ENCODE measurements around the gene EML5.
A peak's percentile ranks its signal among the peaks of the same experiment; 100 is the strongest.

EML5 gene

DNA sequence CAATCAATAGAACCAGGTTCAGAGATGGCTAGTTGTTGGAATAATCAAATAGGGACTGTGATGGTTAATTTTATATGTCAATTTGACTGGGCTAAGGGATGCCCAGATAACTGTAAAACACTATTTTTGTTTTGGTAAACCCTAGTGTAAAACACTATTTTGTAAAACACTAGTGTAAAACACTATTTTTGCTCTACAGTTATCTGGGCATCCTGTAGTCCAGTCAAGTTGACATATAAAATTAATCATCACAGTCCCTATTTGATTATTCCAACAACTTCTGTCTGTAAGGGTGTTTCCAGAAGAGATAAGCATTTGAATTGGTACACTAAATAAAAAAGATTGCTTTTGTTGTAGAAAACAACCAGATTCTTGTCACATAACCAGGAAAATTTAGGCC, 15.6 kb upstream of the EML5 start:
- H3K36me3 ChIP-seq (ENCODE audit: control insufficient read depth in 4 of 4, insufficient read depth in 4 of 4, low read length in 3 of 4): no peaks in the 10 kb centered on the region
- CTCF ChIA-PET: no interaction called here
- DNase-seq: no peak
- POLR2A ChIA-PET: no interaction called here
- H3K4me3 ChIP-seq (ENCODE audit: control insufficient read depth in 1 of 7, extremely low read depth in 1 of 7, insufficient read depth in 4 of 7, low read depth in 2 of 7, low read length in 6 of 7): no peak overlapping the region
- peaks cover 0 to 3% (median 0%) of the 10 kb centered on the region in 5 experiments for H3K27me3 ChIP-seq (replicated peaks in 2 of 5; ENCODE audit: control insufficient read depth in 4 of 5, insufficient read depth in 5 of 5, low read length in 4 of 5)
- H3K9me3 ChIP-seq (ENCODE audit: control extremely low read depth in 1 of 5, control insufficient read depth in 4 of 5, insufficient read depth in 2 of 5, low read depth in 1 of 5, low read length in 4 of 5): peaks cover 0 to 9% (median 3%) of the 10 kb centered on the region in 5 experiments
- H3K27ac ChIP-seq (ENCODE audit: insufficient read depth in 1 of 2, low read depth in 1 of 2, low read length in 2 of 2, poor library complexity in 1 of 2, severe bottlenecking in 2 of 2): no peak overlapping the region
- peaks cover 0 to 6% (median 0%) of the 10 kb centered on the region in 4 experiments for H3K4me1 ChIP-seq (ENCODE audit: control extremely low read depth in 1 of 4, control insufficient read depth in 4 of 4, insufficient read depth in 4 of 4, low read length in 3 of 4)

DNA sequence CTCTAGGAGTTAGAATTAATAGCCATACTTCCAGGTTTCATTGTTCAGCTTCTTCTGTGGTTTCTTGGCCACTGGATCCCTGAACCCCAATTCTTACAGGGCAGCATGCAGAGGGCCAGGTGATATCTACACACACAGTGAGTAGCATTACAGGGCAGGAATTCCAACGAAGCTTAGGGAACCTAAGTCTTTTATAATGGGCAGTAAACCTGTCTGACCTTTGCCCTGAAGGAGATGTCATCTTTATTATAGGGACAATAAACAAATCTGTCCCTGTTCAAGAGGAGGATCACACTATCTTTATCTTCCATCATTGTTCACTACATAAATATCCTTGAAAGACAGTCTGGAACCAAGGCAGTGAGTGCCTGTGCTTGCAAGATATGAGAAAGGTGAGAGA, 11.7 kb upstream of the EML5 start:
- H3K4me3 ChIP-seq (ENCODE audit: control insufficient read depth in 1 of 7, extremely low read depth in 1 of 7, insufficient read depth in 4 of 7, low read depth in 2 of 7, low read length in 6 of 7): no peak overlapping the region
- H3K4me1 ChIP-seq (ENCODE audit: control extremely low read depth in 1 of 4, control insufficient read depth in 4 of 4, insufficient read depth in 4 of 4, low read length in 3 of 4): no peaks in the 10 kb centered on the region
- DNase-seq: no peak
- POLR2A ChIA-PET: interaction anchor here (0.7 kb wide), 1 partner anchor 237 kb away, joined by 3 read pairs; no protein-coding TSS in a partner anchor
- H3K27me3 ChIP-seq (replicated peaks in 2 of 5; ENCODE audit: control insufficient read depth in 4 of 5, insufficient read depth in 5 of 5, low read length in 4 of 5): peaks cover 0 to 3% (median 0%) of the 10 kb centered on the region in 5 experiments
- WGBS (ENCODE audit: insufficient coverage): no CpG with 5 or more reads among the region's 1 CpG
- H3K9me3 ChIP-seq (ENCODE audit: control extremely low read depth in 1 of 5, control insufficient read depth in 4 of 5, insufficient read depth in 2 of 5, low read depth in 1 of 5, low read length in 4 of 5): peaks cover 0 to 9% (median 3%) of the 10 kb centered on the region in 5 experiments
- H3K36me3 ChIP-seq (ENCODE audit: control insufficient read depth in 4 of 4, insufficient read depth in 4 of 4, low read length in 3 of 4): no peaks in the 10 kb centered on the region
- H3K27ac ChIP-seq (ENCODE audit: insufficient read depth in 1 of 2, low read depth in 1 of 2, low read length in 2 of 2, poor library complexity in 1 of 2, severe bottlenecking in 2 of 2): no peak overlapping the region
- CTCF ChIA-PET: no interaction called here

DNA sequence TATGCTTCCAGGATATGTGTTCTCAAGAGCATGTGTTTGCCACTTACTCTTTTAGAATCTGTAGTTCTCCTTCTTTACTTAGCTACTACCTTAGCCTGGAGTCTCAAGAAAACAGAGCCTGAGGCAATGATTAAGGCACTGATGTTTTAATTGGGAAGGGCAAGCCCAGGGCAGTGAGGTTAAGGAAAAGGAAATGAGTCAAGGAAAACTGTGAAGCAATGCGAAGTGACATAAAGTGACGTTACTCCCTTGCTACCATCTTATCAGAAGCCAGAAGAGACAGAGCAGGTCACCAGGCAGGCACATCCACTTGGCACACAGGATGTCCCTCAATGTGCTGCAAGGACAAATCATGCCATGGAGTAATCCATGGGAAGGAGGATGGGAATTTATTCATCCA, 11.3 kb upstream of the EML5 start:
- WGBS (ENCODE audit: insufficient coverage): 60% methylated on average over 2 of the region's 2 CpGs
- Histone ChIP-seq H3K27ac (ENCODE audit: insufficient read depth in 1 of 2, low read depth in 1 of 2, low read length in 2 of 2, poor library complexity in 1 of 2, severe bottlenecking in 2 of 2) (no peak overlapping the region), H3K4me3 (ENCODE audit: control insufficient read depth in 1 of 7, extremely low read depth in 1 of 7, insufficient read depth in 4 of 7, low read depth in 2 of 7, low read length in 6 of 7) (no peak overlapping the region), H3K9me3 (ENCODE audit: control extremely low read depth in 1 of 5, control insufficient read depth in 4 of 5, insufficient read depth in 2 of 5, low read depth in 1 of 5, low read length in 4 of 5) (peaks cover 0 to 9% (median 3%) of the 10 kb centered on the region in 5 experiments), H3K36me3 (ENCODE audit: control insufficient read depth in 4 of 4, insufficient read depth in 4 of 4, low read length in 3 of 4) (no peaks in the 10 kb centered on the region), H3K27me3 (replicated peaks in 2 of 5; ENCODE audit: control insufficient read depth in 4 of 5, insufficient read depth in 5 of 5, low read length in 4 of 5) (peaks cover 0 to 3% (median 0%) of the 10 kb centered on the region in 5 experiments), H3K4me1 (ENCODE audit: control extremely low read depth in 1 of 4, control insufficient read depth in 4 of 4, insufficient read depth in 4 of 4, low read length in 3 of 4) (no peaks in the 10 kb centered on the region)
- POLR2A ChIA-PET: interaction anchor here (0.7 kb wide), 1 partner anchor 237 kb away, joined by 3 read pairs; no protein-coding TSS in a partner anchor
- no peak for DNase-seq
- CTCF ChIA-PET: no interaction called here

DNA sequence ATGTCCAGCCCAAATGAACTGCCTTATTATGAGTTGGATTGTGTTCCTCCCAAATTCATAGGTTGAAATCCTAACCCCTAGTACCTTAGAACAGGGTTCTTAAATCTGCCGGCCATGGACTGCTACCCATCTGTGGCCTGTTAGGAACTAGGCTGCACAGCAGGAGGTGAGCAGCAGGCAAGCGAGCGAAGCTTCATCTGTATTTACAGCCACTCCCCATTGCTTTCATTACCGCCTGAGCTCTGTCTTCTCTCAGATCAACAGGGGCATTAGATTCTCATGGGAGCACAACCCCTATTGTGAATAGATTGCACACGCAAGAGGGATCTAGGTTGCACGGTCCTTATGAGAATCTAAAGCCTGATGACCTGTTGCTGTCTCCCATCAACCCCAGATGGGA, 9.8 kb upstream of the EML5 start:
- H3K4me1 ChIP-seq (ENCODE audit: control extremely low read depth in 1 of 4, control insufficient read depth in 4 of 4, insufficient read depth in 4 of 4, low read length in 3 of 4): no peaks in the 10 kb centered on the region
- no peak for DNase-seq
- H3K27me3 ChIP-seq (replicated peaks in 2 of 5; ENCODE audit: control insufficient read depth in 4 of 5, insufficient read depth in 5 of 5, low read length in 4 of 5): peaks cover 0 to 3% (median 0%) of the 10 kb centered on the region in 5 experiments
- ChIA-PET CTCF (no interaction called here), POLR2A (no interaction called here)
- no peak overlapping the region for H3K27ac ChIP-seq (ENCODE audit: insufficient read depth in 1 of 2, low read depth in 1 of 2, low read length in 2 of 2, poor library complexity in 1 of 2, severe bottlenecking in 2 of 2)
- H3K36me3 ChIP-seq (ENCODE audit: control insufficient read depth in 4 of 4, insufficient read depth in 4 of 4, low read length in 3 of 4): no peaks in the 10 kb centered on the region
- 82% methylated on average over 1 of the region's 6 CpGs for WGBS (ENCODE audit: insufficient coverage)
- H3K9me3 ChIP-seq (ENCODE audit: control extremely low read depth in 1 of 5, control insufficient read depth in 4 of 5, insufficient read depth in 2 of 5, low read depth in 1 of 5, low read length in 4 of 5): peaks cover 0 to 3% (median 0%) of the 10 kb centered on the region in 5 experiments
- no peak overlapping the region for H3K4me3 ChIP-seq (ENCODE audit: control insufficient read depth in 1 of 7, extremely low read depth in 1 of 7, insufficient read depth in 4 of 7, low read depth in 2 of 7, low read length in 6 of 7)

DNA sequence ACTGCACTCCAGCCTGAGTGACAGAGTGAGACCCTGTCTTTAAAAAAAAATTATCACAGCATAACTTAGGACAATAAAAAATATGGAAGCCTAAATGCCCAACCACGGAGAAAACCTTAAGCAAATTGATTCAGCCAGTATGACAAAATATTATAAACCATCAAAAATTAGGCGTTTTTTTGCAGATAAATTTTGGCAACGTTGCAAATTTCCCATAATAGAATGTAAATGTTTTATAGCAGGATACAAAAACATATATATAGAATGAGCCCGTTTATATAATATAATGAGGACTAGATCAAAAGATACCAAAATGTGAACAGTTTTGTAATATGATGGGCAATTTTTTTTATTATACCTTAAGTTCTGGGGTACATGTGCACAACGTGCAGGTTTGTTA, 6.8 kb upstream of the EML5 start:
- POLR2A ChIA-PET: no interaction called here
- H3K9me3 ChIP-seq (ENCODE audit: control extremely low read depth in 1 of 5, control insufficient read depth in 4 of 5, insufficient read depth in 2 of 5, low read depth in 1 of 5, low read length in 4 of 5): peaks cover 0 to 3% (median 0%) of the 10 kb centered on the region in 5 experiments
- no CpG with 5 or more reads among the region's 5 CpGs for WGBS (ENCODE audit: insufficient coverage)

DNA sequence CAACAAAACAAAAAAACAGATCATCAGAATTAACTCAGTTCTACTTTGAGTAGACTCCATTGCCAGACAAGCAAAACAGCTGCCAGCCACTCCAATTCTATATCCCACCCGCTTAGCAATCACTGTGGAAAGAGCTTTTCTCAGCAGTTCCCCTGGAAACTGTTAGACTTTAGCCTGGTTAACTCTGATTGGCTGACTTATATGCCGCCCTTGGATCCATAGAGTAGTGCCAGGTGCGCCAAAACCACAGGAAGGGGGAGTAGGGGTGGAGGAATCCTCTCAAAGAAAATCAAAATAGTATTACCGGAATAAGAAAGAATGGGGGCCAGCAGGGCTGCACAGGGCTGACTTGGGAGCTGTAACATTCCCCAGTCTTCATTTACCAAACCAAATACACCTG, 5.4 kb upstream of the EML5 start:
- CTCF ChIA-PET: no interaction called here
- Histone ChIP-seq H3K36me3 (ENCODE audit: control insufficient read depth in 4 of 4, insufficient read depth in 4 of 4, low read length in 3 of 4) (no peaks in the 10 kb centered on the region), H3K27ac (ENCODE audit: insufficient read depth in 1 of 2, low read depth in 1 of 2, low read length in 2 of 2, poor library complexity in 1 of 2, severe bottlenecking in 2 of 2) (no peak overlapping the region), H3K9me3 (ENCODE audit: control extremely low read depth in 1 of 5, control insufficient read depth in 4 of 5, insufficient read depth in 2 of 5, low read depth in 1 of 5, low read length in 4 of 5) (no peaks in the 10 kb centered on the region), H3K27me3 (replicated peaks in 2 of 5; ENCODE audit: control insufficient read depth in 4 of 5, insufficient read depth in 5 of 5, low read length in 4 of 5) (peaks cover 0 to 4% (median 0%) of the 10 kb centered on the region in 5 experiments), H3K4me3 (ENCODE audit: control insufficient read depth in 1 of 7, extremely low read depth in 1 of 7, insufficient read depth in 4 of 7, low read depth in 2 of 7, low read length in 6 of 7) (no peak overlapping the region), H3K4me1 (ENCODE audit: control extremely low read depth in 1 of 4, control insufficient read depth in 4 of 4, insufficient read depth in 4 of 4, low read length in 3 of 4) (peaks cover 0 to 9% (median 3%) of the 10 kb centered on the region in 4 experiments)
- POLR2A ChIA-PET: no interaction called here
- WGBS (ENCODE audit: insufficient coverage): 90% methylated on average over 2 of the region's 4 CpGs
- no peak for DNase-seq

More for the DNA sequence above, 6.8 kb upstream of the EML5 start:
- Histone ChIP-seq H3K27ac (ENCODE audit: insufficient read depth in 1 of 2, low read depth in 1 of 2, low read length in 2 of 2, poor library complexity in 1 of 2, severe bottlenecking in 2 of 2) (no peak overlapping the region), H3K4me3 (ENCODE audit: control insufficient read depth in 1 of 7, extremely low read depth in 1 of 7, insufficient read depth in 4 of 7, low read depth in 2 of 7, low read length in 6 of 7) (no peak overlapping the region), H3K36me3 (ENCODE audit: control insufficient read depth in 4 of 4, insufficient read depth in 4 of 4, low read length in 3 of 4) (no peaks in the 10 kb centered on the region), H3K27me3 (replicated peaks in 2 of 5; ENCODE audit: control insufficient read depth in 4 of 5, insufficient read depth in 5 of 5, low read length in 4 of 5) (peaks cover 0 to 3% (median 0%) of the 10 kb centered on the region in 5 experiments), H3K4me1 (ENCODE audit: control extremely low read depth in 1 of 4, control insufficient read depth in 4 of 4, insufficient read depth in 4 of 4, low read length in 3 of 4) (no peaks in the 10 kb centered on the region)
- CTCF ChIA-PET: no interaction called here
- DNase-seq: no peak

DNA sequence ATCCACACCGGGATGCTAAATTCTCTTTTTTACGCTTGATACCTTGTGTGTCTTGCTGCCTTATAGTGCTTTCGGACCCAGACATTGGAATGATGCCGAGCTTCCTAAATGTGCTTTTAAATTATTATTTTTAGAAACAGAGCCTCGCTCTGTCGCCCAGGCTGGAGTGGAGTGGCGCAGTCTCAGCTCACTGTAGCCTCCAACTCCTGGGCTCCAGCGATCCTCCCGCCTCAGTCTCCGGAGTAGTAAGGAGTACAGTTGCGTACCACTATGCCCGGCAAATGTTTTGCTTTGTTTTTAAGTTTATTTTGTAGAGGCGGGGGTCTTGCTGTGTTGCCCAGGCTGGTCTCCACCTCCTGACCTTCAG, 489 bp upstream of the EML5 start:
- Histone ChIP-seq H3K27me3 (replicated peaks in 2 of 5; ENCODE audit: control insufficient read depth in 4 of 5, insufficient read depth in 5 of 5, low read length in 4 of 5) (peaks cover 9 to 18% (median 16%) of the 10 kb centered on the region in 5 experiments), H3K9me3 (ENCODE audit: control extremely low read depth in 1 of 5, control insufficient read depth in 4 of 5, insufficient read depth in 2 of 5, low read depth in 1 of 5, low read length in 4 of 5) (no peaks in the 10 kb centered on the region), H3K4me3 (ENCODE audit: control insufficient read depth in 1 of 7, extremely low read depth in 1 of 7, insufficient read depth in 4 of 7, low read depth in 2 of 7, low read length in 6 of 7) (peak overlapping the region; percentile 62 to 91 (median 76)), H3K27ac (ENCODE audit: insufficient read depth in 1 of 2, low read depth in 1 of 2, low read length in 2 of 2, poor library complexity in 1 of 2, severe bottlenecking in 2 of 2) (no peak overlapping the region), H3K4me1 (ENCODE audit: control extremely low read depth in 1 of 4, control insufficient read depth in 4 of 4, insufficient read depth in 4 of 4, low read length in 3 of 4) (peaks cover 0 to 18% (median 14%) of the 10 kb centered on the region in 4 experiments), H3K36me3 (ENCODE audit: control insufficient read depth in 4 of 4, insufficient read depth in 4 of 4, low read length in 3 of 4) (no peaks in the 10 kb centered on the region)
- WGBS (ENCODE audit: insufficient coverage): 3% methylated on average over 4 of the region's 13 CpGs
- POLR2A ChIA-PET: interaction anchor here (2.0 kb wide), 1 partner anchor 31 kb away, joined by 6 read pairs; the partner anchor contains the start of gene TTC8
- CTCF ChIA-PET: interaction anchor here (0.7 to 2.2 kb wide), 2 partner anchors 8 to 32 kb away, joined by 3 to 5 read pairs; no protein-coding TSS in a partner anchor
- peak in 1 of 3 donors; percentile 3 for DNase-seq
